ENCODE data around the gene BCL11B. TPM values are rescaled to one million over a fixed set of nuclear protein-coding genes. Genes with fewer than 3 reads are reported as not detected.

Gene BCL11B
- total and polyA plus RNA-seq, 2 donors: 15.1 to 55.5 TPM

DNA sequence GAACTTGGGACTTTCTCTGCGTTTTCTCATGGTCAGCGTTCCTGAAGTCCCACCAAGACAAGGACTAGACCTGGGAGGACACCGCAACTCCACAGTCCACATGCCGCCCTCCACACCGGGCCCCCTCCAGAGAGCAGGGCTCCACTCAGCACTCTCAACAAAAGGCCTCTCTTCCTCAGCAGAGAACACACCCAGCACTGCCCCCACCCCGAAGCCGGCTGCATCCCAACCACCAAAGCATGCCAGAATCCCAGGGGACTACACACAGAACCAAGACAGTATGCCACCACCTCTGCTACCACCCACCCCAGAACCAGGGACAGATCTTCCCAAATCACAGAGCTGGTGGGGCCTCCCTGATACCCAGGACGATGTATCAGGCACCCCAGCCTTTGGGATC, 88.3 kb downstream of the BCL11B start:
- Histone ChIP-seq H3K27ac (ENCODE audit: low read depth in 1 of 2, low read length in 1 of 2) (peak overlapping the region in 1 of 2 donors; percentile 32), H3K4me1 (ENCODE audit: control insufficient read depth in 2 of 2, insufficient read depth in 2 of 2, low read length in 2 of 2) (peaks cover 11 to 84% of the 10 kb centered on the region in 2 donors), H3K4me3 (ENCODE audit: low read length in 2 of 2) (no peak overlapping the region), H3K36me3 (ENCODE audit: control insufficient read depth in 2 of 2, insufficient read depth in 2 of 2, low read length in 1 of 2) (peaks cover 58 to 95% of the 10 kb centered on the region in 2 donors), H3K27me3 (ENCODE audit: control insufficient read depth in 2 of 2, insufficient read depth in 1 of 2, low read length in 1 of 2) (no peaks in the 10 kb centered on the region), H3K9me3 (ENCODE audit: control insufficient read depth in 2 of 2, insufficient read depth in 1 of 2, low read length in 1 of 2) (peaks cover 0 to 3% of the 10 kb centered on the region in 2 donors)
- no peak for DNase-seq (ENCODE audit: low read depth in 6 of 9, low spot score in 9 of 9)
- 94% methylated on average over 8 of the region's 8 CpGs for WGBS

DNA sequence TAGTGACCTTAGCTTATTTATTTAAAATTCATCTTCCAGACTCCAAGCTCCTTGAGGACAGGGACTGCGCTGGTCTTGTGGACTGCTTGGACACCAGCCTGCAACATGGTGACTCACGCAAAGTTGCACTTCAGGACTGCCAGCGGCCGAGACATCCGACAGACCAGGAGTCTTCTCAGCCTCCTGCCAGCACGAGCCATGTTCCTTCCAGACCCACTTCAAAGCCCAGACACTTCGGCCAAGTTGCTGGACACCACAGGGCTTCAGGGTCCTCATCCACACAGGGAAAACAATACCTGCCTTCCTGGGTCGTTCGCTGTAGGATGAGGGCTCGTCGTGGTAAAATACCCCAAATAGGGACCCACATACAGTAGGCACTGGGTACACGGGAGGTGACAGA, 88.7 kb downstream of the BCL11B start:
- DNase-seq (ENCODE audit: low read depth in 6 of 9, low spot score in 9 of 9): no peak
- Histone ChIP-seq H3K27ac (ENCODE audit: low read depth in 1 of 2, low read length in 1 of 2) (no peak overlapping the region), H3K27me3 (ENCODE audit: control insufficient read depth in 2 of 2, insufficient read depth in 1 of 2, low read length in 1 of 2) (no peaks in the 10 kb centered on the region), H3K4me1 (ENCODE audit: control insufficient read depth in 2 of 2, insufficient read depth in 2 of 2, low read length in 2 of 2) (peaks cover 9 to 84% of the 10 kb centered on the region in 2 donors), H3K9me3 (ENCODE audit: control insufficient read depth in 2 of 2, insufficient read depth in 1 of 2, low read length in 1 of 2) (peaks cover 0 to 3% of the 10 kb centered on the region in 2 donors), H3K4me3 (ENCODE audit: low read length in 2 of 2) (no peak overlapping the region), H3K36me3 (ENCODE audit: control insufficient read depth in 2 of 2, insufficient read depth in 2 of 2, low read length in 1 of 2) (peaks cover 60 to 96% of the 10 kb centered on the region in 2 donors)
- WGBS: 95% methylated on average over 12 of the region's 12 CpGs

DNA sequence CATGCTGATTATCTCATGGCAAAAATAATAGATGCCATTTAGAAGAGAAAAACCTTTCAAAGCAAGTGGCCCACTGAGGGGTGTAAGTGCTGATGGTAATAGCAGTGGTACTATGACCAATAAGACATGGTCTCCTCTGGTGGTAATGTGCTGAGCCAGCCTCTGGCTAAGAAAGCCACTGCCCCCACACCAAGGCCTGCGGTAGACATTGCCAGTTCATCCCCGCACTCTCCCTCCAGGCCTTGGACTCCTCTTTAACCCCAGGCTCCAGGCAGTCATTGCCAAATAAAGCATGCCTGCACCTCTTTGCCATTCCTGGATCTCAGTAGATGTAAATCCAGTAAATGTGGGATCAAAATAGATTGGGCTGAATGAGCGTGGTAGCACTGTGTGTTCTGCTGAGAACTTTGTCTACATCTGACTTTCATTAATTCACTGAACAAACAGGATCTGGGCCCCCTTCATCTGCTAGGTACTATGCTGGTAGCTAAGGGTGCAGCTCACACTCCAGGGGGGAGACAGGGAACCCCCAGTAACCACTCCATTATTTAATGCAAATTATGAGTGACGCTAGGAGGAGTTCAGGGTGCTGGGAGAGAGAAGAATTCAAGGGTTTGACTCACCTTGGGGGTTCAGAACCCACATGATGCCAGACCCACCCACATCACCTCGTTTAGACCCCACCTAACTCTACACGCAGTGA, 89.3 kb downstream of the BCL11B start:
- Histone ChIP-seq H3K27ac (ENCODE audit: low read depth in 1 of 2, low read length in 1 of 2) (no peak overlapping the region), H3K27me3 (ENCODE audit: control insufficient read depth in 2 of 2, insufficient read depth in 1 of 2, low read length in 1 of 2) (no peaks in the 10 kb centered on the region), H3K9me3 (ENCODE audit: control insufficient read depth in 2 of 2, insufficient read depth in 1 of 2, low read length in 1 of 2) (peaks cover 0 to 5% of the 10 kb centered on the region in 2 donors), H3K4me1 (ENCODE audit: control insufficient read depth in 2 of 2, insufficient read depth in 2 of 2, low read length in 2 of 2) (peaks cover 7 to 79% of the 10 kb centered on the region in 2 donors), H3K36me3 (ENCODE audit: control insufficient read depth in 2 of 2, insufficient read depth in 2 of 2, low read length in 1 of 2) (peaks cover 66 to 96% of the 10 kb centered on the region in 2 donors), H3K4me3 (ENCODE audit: low read length in 2 of 2) (no peak overlapping the region)
- DNase-seq (ENCODE audit: low read depth in 6 of 9, low spot score in 9 of 9): no peak
- 82% methylated on average over 6 of the region's 6 CpGs for WGBS

DNA sequence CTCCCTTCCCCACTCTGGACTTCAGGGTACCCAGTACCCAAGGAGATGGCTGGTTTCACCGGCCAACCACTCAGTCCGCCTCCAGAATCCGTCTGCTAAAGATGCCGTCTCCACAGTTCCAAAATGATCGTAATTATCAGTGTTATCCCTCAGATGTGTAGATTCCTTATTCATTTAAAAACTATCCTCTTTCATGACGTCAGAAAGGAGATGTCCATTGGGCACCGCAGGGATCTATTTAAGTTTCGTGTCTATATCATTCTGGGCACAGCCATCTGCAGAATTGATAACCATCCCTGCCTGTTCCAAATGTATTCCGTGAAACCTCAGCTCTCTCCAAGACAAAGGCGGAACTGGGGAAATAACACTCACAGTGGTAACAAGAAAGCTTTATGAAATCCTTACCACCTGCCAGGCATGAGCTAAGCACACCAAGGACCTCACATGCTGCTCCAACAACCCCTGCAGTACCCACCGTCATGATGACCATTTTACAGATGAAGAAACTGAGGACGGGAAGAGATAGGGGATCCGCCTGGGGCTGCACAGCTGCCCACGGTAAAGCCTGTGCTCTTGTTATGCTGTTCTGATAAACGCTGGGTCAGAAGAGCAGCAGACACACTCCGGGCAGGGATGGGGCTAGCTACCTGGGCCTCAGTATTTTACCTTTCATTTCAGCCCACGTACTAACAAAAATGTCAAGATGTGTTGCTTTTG, 90.0 kb downstream of the BCL11B start:
- peaks cover 2 to 72% of the 10 kb centered on the region in 2 donors for H3K4me1 ChIP-seq (ENCODE audit: control insufficient read depth in 2 of 2, insufficient read depth in 2 of 2, low read length in 2 of 2)
- no peak overlapping the region for H3K4me3 ChIP-seq (ENCODE audit: low read length in 2 of 2)
- WGBS: 93% methylated on average over 17 of the region's 17 CpGs
- H3K27ac ChIP-seq (ENCODE audit: low read depth in 1 of 2, low read length in 1 of 2): no peak overlapping the region
- H3K9me3 ChIP-seq (ENCODE audit: control insufficient read depth in 2 of 2, insufficient read depth in 1 of 2, low read length in 1 of 2): peaks cover 0 to 5% of the 10 kb centered on the region in 2 donors
- H3K27me3 ChIP-seq (ENCODE audit: control insufficient read depth in 2 of 2, insufficient read depth in 1 of 2, low read length in 1 of 2): no peaks in the 10 kb centered on the region
- no peak for DNase-seq (ENCODE audit: low read depth in 6 of 9, low spot score in 9 of 9)
- H3K36me3 ChIP-seq (ENCODE audit: control insufficient read depth in 2 of 2, insufficient read depth in 2 of 2, low read length in 1 of 2): peaks cover 73 to 96% of the 10 kb centered on the region in 2 donors

DNA sequence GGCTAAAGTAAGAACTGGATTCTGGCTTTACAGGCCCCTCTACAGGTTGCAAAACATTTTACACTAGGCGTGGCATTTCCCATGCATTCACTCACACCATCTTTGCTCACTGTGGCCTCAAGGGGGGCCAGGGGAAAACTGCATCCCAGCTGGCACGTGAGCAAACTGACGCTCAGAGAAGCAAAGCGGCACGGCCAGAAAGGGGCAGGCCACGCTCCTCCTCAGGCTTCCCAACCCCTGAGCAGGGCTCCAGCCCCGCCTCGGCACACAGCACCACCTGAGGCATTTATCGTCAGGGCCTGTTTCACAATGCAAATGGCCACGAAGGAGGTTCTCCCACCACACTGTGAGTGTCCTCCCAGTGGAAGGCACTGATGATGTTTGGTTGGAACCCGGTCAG, 90.8 kb downstream of the BCL11B start:
- no peak overlapping the region for H3K4me3 ChIP-seq (ENCODE audit: low read length in 2 of 2)
- H3K9me3 ChIP-seq (ENCODE audit: control insufficient read depth in 2 of 2, insufficient read depth in 1 of 2, low read length in 1 of 2): peaks cover 0 to 8% of the 10 kb centered on the region in 2 donors
- H3K27me3 ChIP-seq (ENCODE audit: control insufficient read depth in 2 of 2, insufficient read depth in 1 of 2, low read length in 1 of 2): no peaks in the 10 kb centered on the region
- H3K4me1 ChIP-seq (ENCODE audit: control insufficient read depth in 2 of 2, insufficient read depth in 2 of 2, low read length in 2 of 2): peaks cover 2 to 65% of the 10 kb centered on the region in 2 donors
- no peak for DNase-seq (ENCODE audit: low read depth in 6 of 9, low spot score in 9 of 9)
- 77% methylated on average over 11 of the region's 11 CpGs for WGBS
- H3K27ac ChIP-seq (ENCODE audit: low read depth in 1 of 2, low read length in 1 of 2): peak overlapping the region in 1 of 2 donors; percentile 29
- peaks cover 80 to 96% of the 10 kb centered on the region in 2 donors for H3K36me3 ChIP-seq (ENCODE audit: control insufficient read depth in 2 of 2, insufficient read depth in 2 of 2, low read length in 1 of 2)

DNA sequence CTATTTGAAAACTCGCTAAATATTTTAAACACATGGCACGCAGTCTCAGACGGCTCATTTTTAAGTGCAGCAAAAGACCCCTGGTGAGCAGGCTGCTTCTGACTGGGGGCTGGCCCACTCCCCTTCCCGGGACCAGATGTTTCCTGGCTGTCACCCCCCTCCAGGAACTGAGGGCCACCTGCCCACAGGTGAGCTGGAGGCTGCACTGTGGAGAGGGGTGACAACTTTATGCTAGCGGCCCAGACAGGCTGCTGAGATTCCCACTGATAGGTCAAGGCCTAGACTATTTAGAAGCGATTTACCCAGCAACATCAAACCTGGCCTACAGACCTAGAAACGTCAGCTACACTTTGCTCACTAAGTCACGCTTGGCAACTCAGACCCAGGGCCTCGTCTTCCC, 92.1 kb downstream of the BCL11B start:
- Histone ChIP-seq H3K27ac (ENCODE audit: low read depth in 1 of 2, low read length in 1 of 2) (peak overlapping the region in 1 of 2 donors; percentile 27), H3K4me1 (ENCODE audit: control insufficient read depth in 2 of 2, insufficient read depth in 2 of 2, low read length in 2 of 2) (peaks cover 2 to 59% of the 10 kb centered on the region in 2 donors)
- no peak for DNase-seq (ENCODE audit: low read depth in 6 of 9, low spot score in 9 of 9)

DNA sequence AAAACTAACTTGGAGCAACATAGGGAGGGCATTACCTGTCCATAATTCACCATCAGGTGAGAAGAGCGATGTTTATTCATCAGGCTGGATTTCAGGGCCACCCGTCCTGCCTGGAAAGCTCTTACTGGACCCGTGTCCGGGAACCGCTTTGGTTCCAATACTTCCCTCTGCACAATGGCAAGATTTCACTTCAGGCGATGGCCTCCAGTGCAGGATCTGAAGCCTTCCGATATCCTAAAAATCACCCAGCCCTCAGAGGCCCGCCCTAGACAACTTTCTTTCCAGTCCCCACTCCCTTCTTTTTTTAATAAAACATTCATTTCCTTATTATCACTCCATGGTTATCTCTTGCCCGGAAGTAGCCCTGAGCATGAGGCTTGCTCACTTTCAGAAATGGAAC, 92.5 kb downstream of the BCL11B start:
- H3K27ac ChIP-seq (ENCODE audit: low read depth in 1 of 2, low read length in 1 of 2): peak overlapping the region in 1 of 2 donors; percentile 27
- no peak for DNase-seq (ENCODE audit: low read depth in 6 of 9, low spot score in 9 of 9)
- no peak overlapping the region for H3K4me3 ChIP-seq (ENCODE audit: low read length in 2 of 2)
- peaks cover 6 to 12% of the 10 kb centered on the region in 2 donors for H3K9me3 ChIP-seq (ENCODE audit: control insufficient read depth in 2 of 2, insufficient read depth in 1 of 2, low read length in 1 of 2)
- 91% methylated on average over 9 of the region's 9 CpGs for WGBS
- H3K27me3 ChIP-seq (ENCODE audit: control insufficient read depth in 2 of 2, insufficient read depth in 1 of 2, low read length in 1 of 2): no peaks in the 10 kb centered on the region
- H3K36me3 ChIP-seq (ENCODE audit: control insufficient read depth in 2 of 2, insufficient read depth in 2 of 2, low read length in 1 of 2): peaks cover 87 to 94% of the 10 kb centered on the region in 2 donors
- H3K4me1 ChIP-seq (ENCODE audit: control insufficient read depth in 2 of 2, insufficient read depth in 2 of 2, low read length in 2 of 2): peaks cover 2 to 56% of the 10 kb centered on the region in 2 donors

More for the DNA sequence above, 92.1 kb downstream of the BCL11B start:
- no peaks in the 10 kb centered on the region for H3K27me3 ChIP-seq (ENCODE audit: control insufficient read depth in 2 of 2, insufficient read depth in 1 of 2, low read length in 1 of 2)
- no peak overlapping the region for H3K4me3 ChIP-seq (ENCODE audit: low read length in 2 of 2)
- WGBS: 85% methylated on average over 9 of the region's 9 CpGs
- peaks cover 4 to 12% of the 10 kb centered on the region in 2 donors for H3K9me3 ChIP-seq (ENCODE audit: control insufficient read depth in 2 of 2, insufficient read depth in 1 of 2, low read length in 1 of 2)
- peaks cover 86 to 98% of the 10 kb centered on the region in 2 donors for H3K36me3 ChIP-seq (ENCODE audit: control insufficient read depth in 2 of 2, insufficient read depth in 2 of 2, low read length in 1 of 2)

DNA sequence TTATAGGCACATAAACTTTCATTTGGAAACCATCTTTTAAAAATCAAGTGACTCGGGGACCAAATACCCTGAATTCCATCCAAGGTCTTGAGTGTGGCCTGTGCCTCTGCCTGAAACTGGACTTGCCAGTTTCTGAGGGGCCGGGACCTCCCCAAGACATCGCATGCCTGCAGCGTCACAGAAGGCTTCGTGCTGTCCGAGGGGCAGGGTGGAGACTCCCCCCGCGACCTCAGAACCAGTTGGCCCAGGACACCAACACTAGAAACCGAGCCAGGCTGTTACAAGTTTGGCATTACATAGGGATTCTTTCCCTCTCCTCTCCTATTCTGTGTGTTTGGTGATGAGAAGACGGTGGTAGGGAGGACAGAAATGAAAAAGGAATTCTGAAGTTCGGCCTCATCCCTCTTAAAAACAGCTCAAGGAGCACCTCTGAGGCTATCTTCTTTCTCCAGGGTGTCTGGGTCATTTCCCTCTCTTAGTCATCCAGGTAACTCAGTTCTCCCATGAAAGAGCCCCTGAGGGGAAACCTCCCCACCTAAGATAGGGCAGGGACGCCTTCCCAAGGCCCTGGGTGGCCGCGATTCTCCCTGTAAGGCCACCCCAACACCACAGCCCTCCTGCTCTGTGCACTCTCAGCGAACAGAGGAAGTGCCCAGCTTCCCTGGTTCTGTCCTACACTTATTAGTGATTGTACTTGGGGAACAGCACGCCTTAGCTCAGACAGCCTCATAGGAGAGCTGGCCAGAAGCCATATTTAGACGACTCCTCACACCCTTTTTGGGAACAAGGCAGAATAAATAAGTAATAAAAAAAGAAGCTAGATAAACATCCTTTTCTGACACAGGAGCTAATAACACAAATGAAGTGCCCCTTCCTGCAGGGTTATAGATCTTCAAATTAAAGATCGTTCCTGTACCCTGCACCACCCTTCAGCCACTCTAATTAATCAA, 93.8 kb downstream of the BCL11B start:
- Histone ChIP-seq H3K27ac (ENCODE audit: low read depth in 1 of 2, low read length in 1 of 2) (peak overlapping the region in 1 of 2 donors; percentile 53), H3K27me3 (ENCODE audit: control insufficient read depth in 2 of 2, insufficient read depth in 1 of 2, low read length in 1 of 2) (no peaks in the 10 kb centered on the region), H3K4me3 (ENCODE audit: low read length in 2 of 2) (no peak overlapping the region), H3K9me3 (ENCODE audit: control insufficient read depth in 2 of 2, insufficient read depth in 1 of 2, low read length in 1 of 2) (peaks cover 6 to 10% of the 10 kb centered on the region in 2 donors), H3K36me3 (ENCODE audit: control insufficient read depth in 2 of 2, insufficient read depth in 2 of 2, low read length in 1 of 2) (peaks cover 88 to 92% of the 10 kb centered on the region in 2 donors), H3K4me1 (ENCODE audit: control insufficient read depth in 2 of 2, insufficient read depth in 2 of 2, low read length in 2 of 2) (peaks cover 2 to 46% of the 10 kb centered on the region in 2 donors)
- 90% methylated on average over 18 of the region's 18 CpGs for WGBS
- no peak for DNase-seq (ENCODE audit: low read depth in 6 of 9, low spot score in 9 of 9)

All from thymus (tissue), 11 donors.